ENCODE measurements around the gene CCDC87. TPM values are rescaled to one million over a fixed set of nuclear protein-coding genes. Genes with fewer than 3 reads are reported as not detected.
"Not testable (repeated sequence)": the region's sequence is repeated elsewhere in the genome, so short reads cannot be mapped to it uniquely, and the experiment has no call there.

Gene CCDC87
- total RNA-seq, 2 experiments from 2014 or later = not detected

- Mint-ChIP-seq H3K27ac (peak overlapping the region; percentile 60), H3K9me3 (no peaks in the 10 kb centered on the region), H3K4me3 (no peak overlapping the region), H3K27me3 (no peaks in the 10 kb centered on the region), H3K36me3 (ENCODE audit: low read depth) (peaks cover 6% of the 10 kb centered on the region), H3K4me1 (peaks cover 15% of the 10 kb centered on the region)
- POLR2A ChIA-PET = interaction anchor here (0.8 to 2.2 kb wide), 6 partner anchors 10 to 130 kb away, joined by 3 to 10 read pairs (median 4); partner anchors contain the start of genes ACTN3, DPP3 and ZDHHC24
- DNase-seq = no peak
- CTCF ChIA-PET = interaction anchor here (1.1 to 1.4 kb wide), 4 partner anchors 9 to 35 kb away, joined by 3 read pairs; partner anchors contain the start of genes CCDC87, CCS and RBM4
Observed at GRCh38 chr11:66609721-66610617, 17.1 kb upstream of the CCDC87 start.

- DNase-seq = no peak
- Mint-ChIP-seq H3K27ac (no peak overlapping the region), H3K27me3 (no peaks in the 10 kb centered on the region), H3K4me3 (no peak overlapping the region), H3K9me3 (no peaks in the 10 kb centered on the region), H3K4me1 (peaks cover 14% of the 10 kb centered on the region), H3K36me3 (ENCODE audit: low read depth) (peaks cover 8% of the 10 kb centered on the region)
- ChIA-PET POLR2A (interaction anchor here (1.0 to 4.3 kb wide), 3 partner anchors 10 to 15 kb away, joined by 3 to 26 read pairs (median 4); partner anchors contain the start of genes CCDC87, CCS and RBM14), CTCF (interaction anchor here (0.7 to 1.6 kb wide), 3 partner anchors 9 to 22 kb away, joined by 3 to 7 read pairs (median 3); partner anchors contain the start of genes CCDC87 and CCS)
Observed at GRCh38 chr11:66607126-66607834, 14.4 kb upstream of the CCDC87 start.

GRCh38 chr11:66606608-66607007 is 13.7 kb upstream of the CCDC87 start:
- ChIA-PET CTCF (interaction anchor here (0.7 to 1.6 kb wide), 2 partner anchors 14 to 22 kb away, joined by 3 to 7 read pairs; partner anchors contain the start of genes CCDC87 and CCS), POLR2A (interaction anchor here (1.0 to 4.3 kb wide), 4 partner anchors 10 to 31 kb away, joined by 3 to 26 read pairs (median 4); partner anchors contain the start of genes CCDC87, CCS and RBM14)
- DNase-seq, H3K27ac Mint-ChIP-seq, H3K27me3 Mint-ChIP-seq, H3K4me3 Mint-ChIP-seq, H3K9me3 Mint-ChIP-seq: not testable (repeated sequence)
- peaks cover 14% of the 10 kb centered on the region for H3K4me1 Mint-ChIP-seq
- H3K36me3 Mint-ChIP-seq (ENCODE audit: low read depth) = peaks cover 11% of the 10 kb centered on the region

GRCh38 chr11:66604155-66604554 is 11.3 kb upstream of the CCDC87 start:
- no peak for DNase-seq
- Mint-ChIP-seq H3K27me3 (no peaks in the 10 kb centered on the region), H3K4me3 (no peak overlapping the region), H3K4me1 (no peaks in the 10 kb centered on the region), H3K36me3 (ENCODE audit: low read depth) (peaks cover 16% of the 10 kb centered on the region), H3K9me3 (no peaks in the 10 kb centered on the region), H3K27ac (no peak overlapping the region)
- CTCF ChIA-PET = no interaction called here
- POLR2A ChIA-PET = interaction anchor here (4.3 kb wide), 1 partner anchor 13 kb away, joined by 26 read pairs; the partner anchor contains the start of gene RBM14

GRCh38 chr11:66603072-66603471 is 10.2 kb upstream of the CCDC87 start:
- Mint-ChIP-seq H3K9me3 (no peaks in the 10 kb centered on the region), H3K4me3 (no peak overlapping the region), H3K4me1 (no peaks in the 10 kb centered on the region), H3K27me3 (no peaks in the 10 kb centered on the region), H3K36me3 (ENCODE audit: low read depth) (peaks cover 16% of the 10 kb centered on the region), H3K27ac (no peak overlapping the region)
- CTCF ChIA-PET = no interaction called here
- DNase-seq = no peak
- POLR2A ChIA-PET = interaction anchor here (1.3 kb wide), 1 partner anchor 13 kb away, joined by 6 read pairs; the partner anchor contains the start of gene RBM14

- no peaks in the 10 kb centered on the region for H3K27me3 Mint-ChIP-seq
- DNase-seq = no peak
- peaks cover 16% of the 10 kb centered on the region for H3K36me3 Mint-ChIP-seq (ENCODE audit: low read depth)
- ChIA-PET POLR2A (interaction anchor here (1.6 kb wide), 1 partner anchor 16 kb away, joined by 7 read pairs; the partner anchor contains the start of gene RBM14), CTCF (no interaction called here)
- H3K4me3 Mint-ChIP-seq = no peak overlapping the region
- no peak overlapping the region for H3K27ac Mint-ChIP-seq
- H3K4me1 Mint-ChIP-seq = peaks cover 4% of the 10 kb centered on the region
- H3K9me3 Mint-ChIP-seq = no peaks in the 10 kb centered on the region
Observed at GRCh38 chr11:66600631-66601233, 7.9 kb upstream of the CCDC87 start.

GRCh38 chr11:66600219-66600618 is 7.4 kb upstream of the CCDC87 start:
- ChIA-PET CTCF (no interaction called here), POLR2A (interaction anchor here (1.6 kb wide), 1 partner anchor 16 kb away, joined by 7 read pairs; the partner anchor contains the start of gene RBM14)
- peaks cover 12% of the 10 kb centered on the region for H3K36me3 Mint-ChIP-seq (ENCODE audit: low read depth)
- no peaks in the 10 kb centered on the region for H3K27me3 Mint-ChIP-seq
- H3K27ac Mint-ChIP-seq = no peak overlapping the region
- H3K4me3 Mint-ChIP-seq = no peak overlapping the region
- H3K9me3 Mint-ChIP-seq = no peaks in the 10 kb centered on the region
- H3K4me1 Mint-ChIP-seq = peaks cover 9% of the 10 kb centered on the region
- no peak for DNase-seq

GRCh38 chr11:66598993-66599392 is 6.1 kb upstream of the CCDC87 start:
- H3K27me3 Mint-ChIP-seq = no peaks in the 10 kb centered on the region
- POLR2A ChIA-PET = interaction anchor here (1.6 kb wide), 1 partner anchor 17 kb away, joined by 7 read pairs; the partner anchor contains the start of gene RBM14
- CTCF ChIA-PET = no interaction called here
- no peak for DNase-seq
- peaks cover 7% of the 10 kb centered on the region for H3K36me3 Mint-ChIP-seq (ENCODE audit: low read depth)
- H3K9me3 Mint-ChIP-seq = no peaks in the 10 kb centered on the region
- no peak overlapping the region for H3K4me3 Mint-ChIP-seq
- peaks cover 18% of the 10 kb centered on the region for H3K4me1 Mint-ChIP-seq
- H3K27ac Mint-ChIP-seq = no peak overlapping the region

- DNase-seq = peak; percentile 20
- CTCF ChIA-PET = interaction anchor here (0.6 to 2.0 kb wide), 10 partner anchors 14 to 209 kb away, joined by 3 to 9 read pairs (median 5); partner anchors contain the start of gene RBM4
- no peaks in the 10 kb centered on the region for H3K9me3 Mint-ChIP-seq
- peaks cover 4% of the 10 kb centered on the region for H3K36me3 Mint-ChIP-seq (ENCODE audit: low read depth)
- peak overlapping the region; percentile 4 for H3K4me3 Mint-ChIP-seq
- peak overlapping the region; percentile 63 for H3K27ac Mint-ChIP-seq
- no peaks in the 10 kb centered on the region for H3K27me3 Mint-ChIP-seq
- POLR2A ChIA-PET = interaction anchor here (0.8 to 7.6 kb wide), 8 partner anchors 12 to 247 kb away, joined by 3 to 86 read pairs (median 4); partner anchors contain the start of genes RBM14, RBM4, RBM4B and ZDHHC24
- peaks cover 37% of the 10 kb centered on the region for H3K4me1 Mint-ChIP-seq
Observed at GRCh38 chr11:66595245-66595904, 2.5 kb upstream of the CCDC87 start.

GRCh38 chr11:66593650-66594049 is 787 bp upstream of the CCDC87 start:
- ChIA-PET CTCF (interaction anchor here (1.3 to 2.7 kb wide), 4 partner anchors 12 to 208 kb away, joined by 4 to 24 read pairs (median 14); partner anchors contain the start of genes RBM14 and RBM4B), POLR2A (interaction anchor here (0.6 to 7.6 kb wide), 6 partner anchors 25 to 648 kb away, joined by 3 to 86 read pairs (median 10); partner anchors contain the start of genes ACTN3, DPP3, RBM14 and RBM4)
- DNase-seq = no peak
- no peaks in the 10 kb centered on the region for H3K27me3 Mint-ChIP-seq
- H3K4me3 Mint-ChIP-seq = peak overlapping the region; percentile 100
- H3K36me3 Mint-ChIP-seq (ENCODE audit: low read depth) = peaks cover 3% of the 10 kb centered on the region
- H3K27ac Mint-ChIP-seq = peak overlapping the region; percentile 92
- no peaks in the 10 kb centered on the region for H3K9me3 Mint-ChIP-seq
- peaks cover 37% of the 10 kb centered on the region for H3K4me1 Mint-ChIP-seq

GRCh38 chr11:66593303-66593635 is 406 bp upstream of the CCDC87 start:
- Mint-ChIP-seq H3K4me3 (peak overlapping the region; percentile 100), H3K27me3 (no peaks in the 10 kb centered on the region)
- POLR2A ChIA-PET = interaction anchor here (0.6 to 7.6 kb wide), 6 partner anchors 26 to 648 kb away, joined by 3 to 86 read pairs (median 10); partner anchors contain the start of genes ACTN3, DPP3, RBM14 and RBM4

More at GRCh38 chr11:66593303-66593635, 406 bp upstream of the CCDC87 start:
- peak; percentile 19 for DNase-seq
- CTCF ChIA-PET = interaction anchor here (1.2 to 2.7 kb wide), 7 partner anchors 12 to 85 kb away, joined by 4 to 24 read pairs (median 8); partner anchors contain the start of genes ACTN3, RBM14, RBM4 and RBM4B
- H3K4me1 Mint-ChIP-seq = peaks cover 37% of the 10 kb centered on the region
- peaks cover 3% of the 10 kb centered on the region for H3K36me3 Mint-ChIP-seq (ENCODE audit: low read depth)
- H3K9me3 Mint-ChIP-seq = no peaks in the 10 kb centered on the region
- H3K27ac Mint-ChIP-seq = peak overlapping the region; percentile 92

Measured in activated CD4-positive, alpha-beta memory T cell treated with anti-CD3 and anti-CD28 coated beads, Interleukin-2, amount 10 ng/mL, durations not matched to agents 7 days and 5 days (primary cell).